Right renal pelvis (tissue), 4 donors: ENCODE data around the gene L3MBTL4. TPM values are rescaled to one million over a fixed set of nuclear protein-coding genes. Genes with fewer than 3 reads are reported as not detected.

Source experiments
- DNase-seq, 4 donors: peaks; one replicate each; pipeline ENCODE4 v3.0.0-alpha.2; 2013; ENCODE audit warnings: low read depth in 4 of 4, low spot score in 3 of 4, missing footprints in 1 of 4
- polyA plus RNA-seq, 4 donors: library from polyadenylated mRNA; unstranded; fragments of 120-200 nt; gene quantifications; one replicate each; pipeline ENCODE4 v1.2.1, GENCODE V29; 2013; ENCODE audit not compliant: insufficient read length in 4 of 4

The L3MBTL4 gene
- polyA plus RNA-seq, 4 donors = 5.0 to 6.2 (median 5.2) TPM

DNA sequence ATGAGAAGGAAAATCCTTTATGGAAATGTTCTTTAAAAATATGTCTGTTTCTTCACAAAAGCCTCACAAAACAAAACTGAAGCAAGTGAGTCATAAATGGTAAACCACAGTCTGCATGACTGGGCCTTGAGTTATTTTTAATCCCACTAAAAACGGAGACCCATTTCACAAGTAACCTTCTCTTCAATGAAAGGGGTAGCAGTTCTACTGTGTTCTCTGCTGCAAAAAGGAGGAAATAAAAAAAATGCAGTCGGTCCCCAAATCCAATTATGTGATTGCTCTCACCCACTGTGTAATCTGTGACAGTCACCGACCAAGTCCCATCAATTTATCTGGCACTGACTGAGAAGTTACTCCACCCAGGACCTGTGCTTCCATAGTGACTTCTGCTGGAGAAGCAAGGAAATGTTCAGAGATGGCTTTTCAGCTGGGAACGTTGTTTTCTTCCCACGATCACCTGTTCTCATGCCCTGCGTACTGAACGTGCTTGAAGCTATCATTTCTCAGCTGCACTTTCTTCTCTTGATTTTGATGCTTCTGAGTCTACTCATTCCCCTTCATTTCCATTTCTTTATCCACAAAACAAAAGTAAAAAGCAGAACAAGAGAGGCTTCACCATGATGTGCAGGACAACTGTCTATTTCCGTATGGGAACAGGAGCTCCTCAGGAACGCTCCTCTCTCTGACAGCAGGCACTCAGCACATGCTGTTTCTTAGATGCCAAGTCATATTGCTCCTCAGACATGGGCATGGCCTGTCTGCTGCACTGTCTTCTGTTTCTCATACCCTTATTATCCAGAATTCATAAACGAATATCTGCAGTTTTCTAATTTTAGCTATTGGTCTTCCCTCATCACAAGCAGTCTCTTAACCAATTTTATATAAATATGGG is 439.4 kb downstream of the L3MBTL4 start:
- no peak for DNase-seq

- no peak for DNase-seq
Observed at GRCh38 chr18:5974696-5975095, 440.0 kb downstream of the L3MBTL4 start.

DNA sequence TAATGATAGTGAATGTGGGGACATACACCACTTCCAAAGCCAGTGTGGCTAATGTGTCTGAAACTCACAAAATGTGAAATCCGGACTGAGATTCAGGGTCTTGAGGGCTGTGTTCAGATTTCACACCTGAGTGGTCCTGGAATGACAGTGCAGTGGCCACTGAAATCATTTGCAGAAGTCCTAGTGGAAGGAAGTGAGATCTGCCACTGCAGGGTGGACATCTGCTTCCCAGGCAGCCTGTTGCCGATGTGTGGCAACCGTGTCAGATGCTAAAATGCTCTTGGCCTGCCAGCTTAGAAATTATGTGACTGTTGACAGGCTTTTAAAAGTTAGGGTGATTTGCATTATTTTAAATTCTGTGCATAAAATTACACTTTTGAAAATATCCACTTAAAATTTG is 441.6 kb downstream of the L3MBTL4 start:
- no peak for DNase-seq

DNA sequence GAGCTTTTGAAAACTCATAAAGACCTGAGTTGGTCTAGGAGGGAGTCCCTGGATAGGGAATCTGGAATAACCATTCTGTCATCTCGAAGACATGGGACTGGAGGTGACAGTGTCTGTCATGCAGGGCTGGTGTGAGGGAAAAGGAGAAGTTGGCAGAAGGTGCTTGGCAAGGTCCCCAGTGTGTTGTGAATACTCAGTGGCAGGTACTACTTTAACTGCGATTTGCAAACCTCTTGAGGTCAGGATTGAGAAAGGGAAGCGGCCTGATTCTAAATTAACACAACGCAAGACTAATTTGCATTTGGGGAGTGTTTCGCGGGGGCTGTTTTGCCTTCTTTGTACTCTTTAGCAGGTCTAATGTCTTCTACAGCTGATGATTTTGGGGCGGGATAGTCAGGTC is 442.4 kb downstream of the L3MBTL4 start:
- DNase-seq = no peak

DNA sequence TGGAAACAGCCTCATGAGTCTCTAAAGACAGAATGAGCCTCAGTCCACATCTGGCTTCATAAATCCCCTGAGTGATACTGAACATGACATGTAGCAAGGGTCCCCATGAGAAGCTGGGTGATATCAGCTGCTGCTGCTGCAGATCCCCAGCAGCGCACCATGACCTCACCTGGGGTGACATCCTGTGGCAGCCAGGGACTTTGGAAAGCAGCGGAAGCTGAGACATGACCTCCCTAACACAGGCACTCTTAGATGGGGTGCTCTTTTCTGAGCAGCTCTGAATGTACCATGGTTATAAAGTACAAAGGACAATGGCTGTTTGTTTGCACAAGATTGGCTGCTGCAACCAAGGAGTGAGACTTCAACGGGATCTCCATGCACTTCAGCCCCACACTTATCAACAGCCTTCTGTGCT is 444.7 kb downstream of the L3MBTL4 start:
- DNase-seq = no peak

DNA sequence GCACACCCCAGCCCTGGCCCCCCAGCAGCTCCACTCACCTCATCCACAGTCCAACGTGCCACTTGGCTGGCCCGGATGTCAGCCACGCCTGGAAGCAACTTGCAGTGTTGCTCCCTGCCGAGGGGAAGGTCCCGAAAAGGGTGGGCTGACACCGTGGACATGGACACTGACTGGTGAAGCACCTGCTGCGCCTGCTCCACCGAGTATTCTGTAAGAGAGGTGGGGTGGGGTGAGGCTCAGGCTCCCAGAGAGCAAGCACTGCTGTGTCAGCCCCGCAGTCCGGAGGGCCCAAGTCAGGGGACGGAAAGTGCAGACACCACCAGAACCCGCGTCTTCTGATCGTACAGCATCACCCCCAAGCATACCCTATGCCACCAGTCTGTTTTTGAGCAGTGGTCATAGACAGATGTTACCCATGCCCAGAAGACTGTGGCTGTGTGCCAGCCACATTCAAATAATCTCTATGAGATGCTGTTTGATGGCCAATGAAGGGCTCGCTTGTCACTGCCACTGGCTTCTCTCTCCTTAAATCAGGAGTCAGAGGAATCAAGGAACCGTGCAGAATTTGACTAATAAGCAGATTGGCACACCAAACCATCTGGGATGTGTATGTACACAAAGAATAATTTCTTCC is 445.2 kb downstream of the L3MBTL4 start:
- DNase-seq = no peak

DNA sequence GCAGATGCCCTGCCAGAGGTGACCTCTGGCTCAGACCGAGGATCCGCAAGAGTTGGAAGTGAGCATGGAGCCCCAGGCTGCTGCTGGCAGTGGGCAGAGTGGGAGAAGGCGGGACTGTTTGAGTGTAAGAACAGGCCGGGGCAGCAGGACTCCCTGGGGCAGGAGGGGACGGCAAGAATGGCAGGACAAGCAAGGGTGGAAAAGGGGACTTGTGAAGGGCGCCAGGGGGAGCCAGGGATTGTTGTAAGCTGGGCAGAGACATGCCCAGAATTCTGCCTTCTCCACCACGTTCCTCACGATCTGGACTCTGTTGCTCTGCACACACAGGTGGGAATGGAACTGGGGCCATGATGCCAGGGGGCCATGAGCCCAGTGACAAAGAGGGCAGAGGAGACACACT is 447.0 kb downstream of the L3MBTL4 start:
- no peak for DNase-seq

- no peak for DNase-seq
Observed at GRCh38 chr18:5967007-5967406, 447.7 kb downstream of the L3MBTL4 start.

DNA sequence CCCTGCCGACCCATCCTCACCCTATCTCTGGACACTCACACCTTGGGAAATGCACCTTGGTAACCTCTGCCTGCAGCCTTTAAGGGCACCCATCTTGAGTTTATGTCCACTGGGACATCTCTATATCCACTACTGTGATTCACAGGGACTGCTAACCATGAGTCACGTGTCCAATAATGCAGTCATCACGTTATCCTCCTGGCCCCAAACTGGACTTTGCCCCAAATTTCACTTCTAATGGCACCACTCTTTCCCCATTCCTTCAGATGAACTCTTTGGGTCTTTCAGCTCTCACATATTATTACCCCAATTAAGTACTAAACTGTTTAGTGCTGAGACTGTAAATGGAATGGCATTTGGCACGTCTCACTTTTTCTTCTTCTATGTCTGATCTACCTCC is 448.2 kb downstream of the L3MBTL4 start:
- DNase-seq = no peak

DNA sequence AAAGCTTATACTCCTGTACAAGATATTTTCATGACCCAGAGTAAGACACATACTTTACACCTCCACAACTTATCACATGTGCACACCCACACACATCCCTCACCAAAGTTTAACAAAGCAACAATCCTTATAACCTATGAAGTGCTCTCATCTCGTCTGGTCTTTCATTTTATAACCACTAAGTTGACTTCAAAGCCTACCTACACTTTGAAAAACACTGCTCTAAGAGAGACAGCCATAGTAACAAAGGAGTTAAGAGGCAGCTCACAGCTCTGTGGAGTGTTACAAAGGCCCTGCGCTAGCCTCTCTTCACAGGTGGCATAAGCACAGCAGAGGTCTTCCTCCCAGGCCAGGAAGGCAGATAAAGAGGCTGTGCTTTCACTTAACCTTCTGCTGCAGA is 449.7 kb downstream of the L3MBTL4 start:
- DNase-seq = no peak

- no peak for DNase-seq
Observed at GRCh38 chr18:5964596-5964995, 450.1 kb downstream of the L3MBTL4 start.

DNA sequence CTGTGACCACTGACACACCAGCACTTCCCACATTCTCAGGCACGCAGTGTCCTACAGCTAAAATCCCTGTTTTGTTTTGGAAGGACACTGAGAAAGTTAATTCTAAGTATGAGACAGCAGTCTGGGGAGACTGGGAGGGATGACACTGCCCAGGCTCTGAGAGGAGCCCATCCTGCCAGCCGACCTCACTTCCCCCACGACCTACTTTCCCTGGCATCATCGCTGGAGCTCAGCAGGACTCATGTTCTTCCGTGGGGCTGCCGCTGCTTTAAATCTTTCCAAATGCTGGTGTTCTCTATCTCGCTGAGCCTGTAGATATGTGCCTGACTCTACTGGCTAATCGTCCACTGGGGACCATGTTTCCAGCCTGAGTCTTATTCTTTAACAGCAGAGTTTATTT is 450.6 kb downstream of the L3MBTL4 start:
- DNase-seq = no peak

DNA sequence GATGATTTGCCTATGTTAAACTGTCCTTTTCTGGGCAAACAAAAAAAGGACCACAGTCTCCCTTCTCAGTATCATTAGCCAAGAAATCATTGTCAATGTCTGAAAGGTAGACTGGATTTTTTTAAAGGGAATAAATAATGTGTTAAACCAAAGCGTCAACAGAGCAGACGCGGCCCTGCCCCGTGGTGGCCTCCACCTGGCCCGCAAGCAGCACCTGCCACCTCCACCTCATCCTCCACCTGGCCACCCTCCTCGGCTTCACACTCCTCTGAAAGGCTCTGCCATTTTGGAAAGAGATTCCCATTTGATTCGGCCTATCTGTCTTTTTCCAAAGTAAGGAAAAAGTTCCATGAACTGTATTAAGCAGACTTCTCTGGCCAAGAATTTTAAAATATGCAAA is 451.4 kb downstream of the L3MBTL4 start:
- DNase-seq = no peak

DNA sequence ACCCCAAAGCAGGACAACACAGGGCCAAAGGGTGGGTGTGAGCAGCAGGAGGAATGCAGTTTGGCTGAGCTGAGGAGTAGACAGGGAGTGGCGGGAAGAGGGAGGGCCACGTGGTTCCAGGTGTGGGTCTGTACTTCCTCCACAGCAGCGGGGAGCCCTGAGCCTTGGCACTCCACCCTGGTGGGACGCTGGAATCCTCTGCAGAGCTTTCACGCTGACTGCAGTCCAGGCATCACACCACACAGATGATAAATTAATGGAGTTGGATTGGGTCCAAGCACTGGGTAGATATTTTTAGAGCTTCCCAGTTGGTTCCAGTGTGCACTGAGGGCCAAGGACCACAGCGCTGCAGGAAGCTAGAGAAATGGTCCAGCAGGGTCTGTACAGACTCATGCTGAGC is 452.3 kb downstream of the L3MBTL4 start:
- no peak for DNase-seq

GRCh38 chr18:5961828-5962150 is 452.9 kb downstream of the L3MBTL4 start:
- DNase-seq = no peak

DNA sequence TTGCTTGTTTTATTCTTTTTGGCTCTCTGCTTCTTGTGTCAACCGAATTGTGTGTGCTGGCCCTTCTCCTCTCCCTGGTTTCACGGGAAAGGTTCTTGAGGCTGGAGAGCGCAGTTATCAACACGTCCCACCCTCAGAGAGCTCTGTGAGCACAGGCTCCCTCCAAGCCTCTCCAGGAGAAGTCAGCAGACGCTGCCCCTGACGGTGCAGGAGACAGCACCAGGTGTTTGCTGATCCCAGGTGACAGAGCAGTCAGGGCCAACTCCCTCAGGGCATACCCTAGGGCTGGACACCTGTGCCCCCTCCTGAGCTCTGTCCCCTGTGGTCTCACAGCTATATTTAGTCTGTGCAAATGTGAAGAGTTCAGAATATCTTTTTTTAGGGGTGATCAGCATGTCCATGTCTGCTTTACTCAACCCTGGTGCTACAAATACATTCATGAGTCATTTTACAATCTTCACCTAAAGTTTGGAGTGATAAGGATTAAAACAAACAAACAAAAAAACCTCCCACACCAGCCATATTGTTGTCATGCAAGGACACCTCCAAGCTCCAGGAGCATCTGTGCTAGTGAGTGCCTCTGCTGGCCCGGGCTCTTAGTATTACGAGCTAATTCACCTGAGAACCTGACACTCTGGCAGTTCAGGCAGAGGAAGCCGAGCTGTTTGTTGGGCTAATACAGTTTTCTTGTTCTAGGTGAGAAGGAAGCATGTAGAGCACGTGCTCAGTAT is 453.4 kb downstream of the L3MBTL4 start:
- no peak for DNase-seq

DNA sequence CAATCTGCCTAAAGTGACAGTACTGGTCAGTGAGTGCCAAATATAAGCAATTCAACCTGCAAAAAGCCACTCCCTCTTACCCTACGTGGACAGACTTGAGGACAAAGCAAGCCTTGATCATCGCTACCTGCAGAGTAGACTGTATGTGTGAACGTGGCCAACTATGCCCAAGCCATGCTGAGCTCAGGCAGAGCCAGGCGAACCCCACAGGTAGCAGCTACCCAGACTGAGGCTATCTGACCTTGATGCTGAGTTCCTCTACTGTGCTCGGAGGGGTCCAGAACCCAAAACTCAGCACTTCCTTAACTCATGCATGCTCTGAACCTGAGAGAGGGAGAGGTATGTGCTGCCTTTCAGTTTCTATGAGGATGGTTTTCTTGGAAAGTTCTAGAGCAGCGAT is 455.9 kb downstream of the L3MBTL4 start:
- DNase-seq = no peak

DNA sequence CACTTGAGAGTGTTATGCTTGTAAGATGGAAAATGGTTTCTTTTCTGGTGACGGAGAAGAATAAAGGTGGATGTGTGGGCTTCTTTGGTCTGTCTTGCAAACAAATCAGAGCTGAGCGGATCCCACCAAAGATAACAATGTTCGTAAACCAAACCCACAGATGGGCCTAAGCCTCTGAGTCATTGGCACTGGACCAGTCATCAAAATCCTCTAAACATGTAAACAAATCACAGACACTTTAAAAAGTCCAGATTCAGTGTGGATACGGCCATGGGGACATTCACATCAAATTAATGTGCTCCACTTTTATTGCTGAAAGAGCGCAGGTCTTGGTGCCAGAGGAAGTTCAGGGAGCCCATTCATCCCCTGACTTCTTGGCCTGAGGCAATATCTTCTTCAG is 458.9 kb downstream of the L3MBTL4 start:
- no peak for DNase-seq

DNA sequence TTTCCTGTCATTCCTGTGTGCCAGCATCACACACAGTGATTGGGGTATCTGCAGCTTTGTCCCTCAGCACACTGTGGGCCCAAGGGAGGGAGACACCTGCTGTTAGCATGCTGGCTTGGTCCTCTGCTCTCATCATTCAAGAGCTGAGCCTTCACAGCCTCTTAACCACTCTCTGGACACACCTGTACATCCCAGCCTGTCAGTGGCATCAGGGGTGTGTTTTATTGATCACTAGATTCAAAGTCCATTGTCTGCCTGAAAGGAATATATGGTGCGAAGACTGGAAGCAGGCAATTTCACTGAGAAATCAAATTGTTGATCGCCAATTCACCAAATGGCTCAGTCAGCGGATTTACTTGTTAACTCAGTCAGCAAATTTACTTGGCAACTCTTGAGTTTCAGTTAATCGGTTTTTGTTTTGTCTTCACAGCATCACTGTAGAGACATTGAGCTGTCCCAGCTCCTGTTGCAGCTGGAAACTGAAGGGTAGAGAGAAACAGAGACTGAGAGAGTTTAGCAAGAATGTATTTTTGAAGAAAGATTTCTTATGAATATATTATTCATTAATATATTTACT is 463.1 kb downstream of the L3MBTL4 start:
- no peak for DNase-seq

DNA sequence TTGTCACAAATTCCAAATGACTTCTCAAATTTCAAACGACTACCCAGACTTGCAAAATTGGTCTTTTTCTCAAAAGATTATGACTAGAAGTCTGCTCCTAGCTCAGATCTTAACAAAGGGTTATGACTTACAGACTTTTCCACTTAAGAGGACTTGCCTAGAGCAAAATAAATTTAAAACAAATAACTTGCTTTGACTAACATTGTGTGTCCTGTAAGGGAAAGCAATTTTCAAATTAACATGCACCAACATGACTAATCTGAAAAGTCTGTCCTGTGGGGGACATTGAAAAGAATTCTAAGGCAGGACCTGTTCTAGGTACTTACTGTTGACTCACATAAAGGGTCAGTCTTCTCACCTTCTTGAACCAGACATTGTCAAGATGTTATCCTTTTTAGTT is 465.9 kb downstream of the L3MBTL4 start:
- DNase-seq = no peak

GRCh38 chr18:5948237-5948636 is 466.5 kb downstream of the L3MBTL4 start:
- no peak for DNase-seq
